Vagina (tissue), 2 donors: ENCODE measurements around the gene CMIP. TPM values are rescaled to one million over a fixed set of nuclear protein-coding genes. Genes with fewer than 3 reads are reported as not detected.

Source experiments
- DNase-seq, 2 donors: peaks; one replicate each; pipeline ENCODE4 v3.0.0-alpha.2; 2017; ENCODE audit errors: extremely low spot score in 2 of 2
- H3K27ac ChIP-seq: fragments of 200-600 bp; sonication (generic); one replicate; pipeline ENCODE4 v1.5.1; 2019
- H3K27me3 ChIP-seq: fragments of 200-600 bp; sonication (generic); one replicate; pipeline ENCODE4 v1.5.1; 2019
- H3K36me3 ChIP-seq, 2 donors: fragments of 200-600 bp; sonication (generic); one replicate each; pipeline ENCODE4 v1.5.1; 2017 to 2019
- H3K4me1 ChIP-seq: fragments of 200-600 bp; sonication (generic); one replicate; pipeline ENCODE4 v1.5.1; 2019
- H3K4me3 ChIP-seq, 2 donors: fragments of 200-600 bp; sonication (generic); 1 replicate in 1 of 2; 2 replicates in 1 of 2; pipeline ENCODE4 v1.5.1; 2016 to 2019
- H3K9me3 ChIP-seq: fragments of 200-600 bp; sonication (generic); one replicate; pipeline ENCODE4 v1.5.1; 2019
- CTCF ChIP-seq, 3 experiments: fragments of 450-650 bp in 2 of 3; fragments of 200-600 bp in 1 of 3; sonication (generic) in 1 of 3; IDR thresholded peaks; one replicate each; pipeline ENCODE4 v1.5.1; 2017 to 2019; ENCODE audit warnings: antibody characterized with exemption in 3 of 3, mild to moderate bottlenecking in 2 of 3, moderate library complexity in 2 of 3
- POLR2A ChIP-seq, 2 donors: fragments of 450-650 bp; IDR thresholded peaks; one replicate each; pipeline ENCODE4 v1.6.1; 2017; ENCODE audit warnings: antibody characterized with exemption in 2 of 2, mild to moderate bottlenecking in 2 of 2, moderate library complexity in 2 of 2
- POLR2AphosphoS5 ChIP-seq, 2 donors: sonication (generic); formaldehyde crosslinking; IDR thresholded peaks; one replicate each; pipeline ENCODE4 v1.9.0; 2017; ENCODE audit warnings: antibody characterized with exemption in 2 of 2, mild to moderate bottlenecking in 2 of 2, low read depth in 1 of 2; ENCODE audit not compliant: insufficient read depth in 1 of 2
- intact Hi-C: fragments of 100-400 bp; cut with DNase I; formaldehyde crosslinking; loops from one replicate; pipeline ENCODE4 v1.15.1; 2023
- total RNA-seq: library from RNA; depleted of rRNA; stranded (reverse); fragments of >200 nt; gene quantifications from one replicate; pipeline ENCODE4 v1.2.3, GENCODE V29; 2016

The CMIP gene
- total RNA-seq, 1 donor from 2014 or later = 66.3 TPM

- peaks cover 0 to 27% of the 10 kb centered on the region in 2 donors for H3K36me3 ChIP-seq
- TF ChIP-seq POLR2A (IDR thresholded peaks at IDR 0.05) (no peak), POLR2AphosphoS5 (IDR thresholded peaks at IDR 0.05; ENCODE audit: insufficient read depth in 1 of 2, low read depth in 1 of 2) (no peak), CTCF (IDR thresholded peaks at IDR 0.05) (no peak)
- H3K27ac ChIP-seq = no peak overlapping the region
- H3K4me1 ChIP-seq = peaks cover 23% of the 10 kb centered on the region
- intact Hi-C loops = no loop called here
- no peak for DNase-seq
- H3K9me3 ChIP-seq = no peaks in the 10 kb centered on the region
- H3K27me3 ChIP-seq = no peaks in the 10 kb centered on the region
- no peak overlapping the region for H3K4me3 ChIP-seq
Measured at GRCh38 chr16:81699596-81699995, 255.0 kb downstream of the CMIP start.

GRCh38 chr16:81700071-81700779 is 255.6 kb downstream of the CMIP start:
- peaks cover 0 to 34% of the 10 kb centered on the region in 2 donors for H3K36me3 ChIP-seq
- intact Hi-C loops = no loop called here
- no peak for DNase-seq
- no peak overlapping the region for H3K4me3 ChIP-seq
- no peaks in the 10 kb centered on the region for H3K9me3 ChIP-seq
- H3K4me1 ChIP-seq = peaks cover 19% of the 10 kb centered on the region
- TF ChIP-seq POLR2AphosphoS5 (IDR thresholded peaks at IDR 0.05; ENCODE audit: insufficient read depth in 1 of 2, low read depth in 1 of 2) = no peak
- no peak for TF ChIP-seq POLR2A (IDR thresholded peaks at IDR 0.05)
- TF ChIP-seq CTCF (IDR thresholded peaks at IDR 0.05) = no peak
- no peaks in the 10 kb centered on the region for H3K27me3 ChIP-seq
- no peak overlapping the region for H3K27ac ChIP-seq

GRCh38 chr16:81700780-81701165 is 256.2 kb downstream of the CMIP start:
- H3K9me3 ChIP-seq = no peaks in the 10 kb centered on the region
- TF ChIP-seq CTCF (IDR thresholded peaks at IDR 0.05) = no peak
- no peak for TF ChIP-seq POLR2AphosphoS5 (IDR thresholded peaks at IDR 0.05; ENCODE audit: insufficient read depth in 1 of 2, low read depth in 1 of 2)
- no peak for TF ChIP-seq POLR2A (IDR thresholded peaks at IDR 0.05)
- DNase-seq = no peak
- H3K36me3 ChIP-seq = peaks cover 0 to 39% of the 10 kb centered on the region in 2 donors
- intact Hi-C loops = no loop called here
- no peak overlapping the region for H3K27ac ChIP-seq
- H3K27me3 ChIP-seq = no peaks in the 10 kb centered on the region
- no peak overlapping the region for H3K4me3 ChIP-seq
- H3K4me1 ChIP-seq = peaks cover 19% of the 10 kb centered on the region

- no peaks in the 10 kb centered on the region for H3K27me3 ChIP-seq
- intact Hi-C loops = no loop called here
Measured at GRCh38 chr16:81701296-81701970, 256.8 kb downstream of the CMIP start.

More at GRCh38 chr16:81701296-81701970, 256.8 kb downstream of the CMIP start:
- H3K27ac ChIP-seq = no peak overlapping the region
- DNase-seq = no peak
- H3K36me3 ChIP-seq = peaks cover 0 to 43% of the 10 kb centered on the region in 2 donors
- H3K4me1 ChIP-seq = peaks cover 18% of the 10 kb centered on the region
- no peaks in the 10 kb centered on the region for H3K9me3 ChIP-seq
- no peak for TF ChIP-seq CTCF (IDR thresholded peaks at IDR 0.05)
- no peak for TF ChIP-seq POLR2A (IDR thresholded peaks at IDR 0.05)
- TF ChIP-seq POLR2AphosphoS5 (IDR thresholded peaks at IDR 0.05; ENCODE audit: insufficient read depth in 1 of 2, low read depth in 1 of 2) = no peak
- no peak overlapping the region for H3K4me3 ChIP-seq
